Tracheal epithelial cell (primary cell): Measurements from ENCODE around the gene KRTAP21-2. TPM values are rescaled to one million over a fixed set of nuclear protein-coding genes. Genes with fewer than 3 reads are reported as not detected.

Experiments
- total RNA-seq: library from RNA; depleted of rRNA; stranded (reverse); fragments of >200 nt; gene quantifications from 2 replicates; pipeline ENCODE4 v1.2.1, GENCODE V29; 2014

KRTAP21-2 gene
- not detected in 2 replicates for total RNA-seq

DNA sequence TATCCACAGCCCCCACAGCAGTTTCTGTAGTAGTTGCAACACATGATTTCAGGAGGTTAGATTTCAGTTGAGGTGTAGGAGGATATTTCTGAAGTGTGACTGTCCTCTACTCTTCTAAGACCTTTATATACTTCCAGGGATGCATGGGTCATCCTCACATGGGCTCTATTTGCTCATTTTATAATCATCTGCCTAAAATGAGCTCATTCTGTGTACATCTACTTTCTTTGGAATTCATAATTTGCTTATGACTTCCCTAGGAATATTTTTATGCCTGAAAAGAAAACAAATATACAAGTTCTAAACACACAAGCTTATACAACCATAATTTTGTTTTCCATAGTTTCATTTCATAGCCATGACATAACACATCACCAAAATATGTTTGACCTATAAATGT, at the start of gene KRTAP21-2:
TSS of gene KRTAP21-2 (minus strand) at position 101 of the 400 bp plus-strand sequence. CDS start at position 44, 57 bp downstream.

GRCh38 chr21:30755328-30755727, 8.3 kb upstream of the KRTAP21-2 start, which contains the start of gene KRTAP21-1:
KRTAP21-1 (minus strand) TSS chr21:30755428; CDS start chr21:30755378, 50 bp downstream.

GRCh38 chr21:30718239-30718909, 28.7 kb downstream of the KRTAP21-2 start, which contains the start of gene KRTAP21-3:
KRTAP21-3 (minus strand) TSS chr21:30718777; CDS start chr21:30718759, 18 bp downstream.

Other genes with a start within 250 kb of the KRTAP21-2 start
- not detected in 2 replicates for gene KRTAP19-5, start 245.1 kb downstream of the KRTAP21-2 start, total RNA-seq
- not detected in 2 replicates for gene KRTAP19-6, start 205.4 kb downstream of the KRTAP21-2 start, total RNA-seq
- not detected in 2 replicates for gene KRTAP19-7, start 185.9 kb downstream of the KRTAP21-2 start, total RNA-seq
- not detected in 2 replicates for gene KRTAP22-2, start 156.9 kb downstream of the KRTAP21-2 start, total RNA-seq
- gene KRTAP6-3, start 154.8 kb downstream of the KRTAP21-2 start, total RNA-seq, result not detected in 2 replicates
- not detected in 2 replicates for gene KRTAP6-2, start 148.4 kb downstream of the KRTAP21-2 start, total RNA-seq
- not detected in 2 replicates for gene KRTAP22-1, start 146.2 kb downstream of the KRTAP21-2 start, total RNA-seq
- gene KRTAP6-1, start 133.3 kb downstream of the KRTAP21-2 start, total RNA-seq, result not detected in 2 replicates
- gene KRTAP20-1, start 130.8 kb downstream of the KRTAP21-2 start, total RNA-seq, result not detected in 2 replicates
- gene KRTAP20-4, start 126.6 kb downstream of the KRTAP21-2 start, total RNA-seq, result not detected in 2 replicates
- gene KRTAP20-2, start 112.1 kb downstream of the KRTAP21-2 start, total RNA-seq, result not detected in 2 replicates
- gene KRTAP20-3, start 104.4 kb downstream of the KRTAP21-2 start, total RNA-seq, result not detected in 2 replicates
- not detected in 2 replicates for gene KRTAP21-3, start 28.5 kb downstream of the KRTAP21-2 start, total RNA-seq
- gene KRTAP21-1, start 8.2 kb upstream of the KRTAP21-2 start, total RNA-seq, result not detected in 2 replicates
- not detected in 2 replicates for gene KRTAP8-1, start 66.0 kb upstream of the KRTAP21-2 start, total RNA-seq
- gene KRTAP7-1, start 82.5 kb upstream of the KRTAP21-2 start, total RNA-seq, result not detected in 2 replicates
- not detected in 2 replicates for gene KRTAP11-1, start 134.3 kb upstream of the KRTAP21-2 start, total RNA-seq